NT2/D1 (cell line): Measurements from ENCODE around the gene CCDC13.

Source experiments
- YY1 ChIP-seq: IDR thresholded peaks from 2 replicates; pipeline ENCODE4 v1.6.1; 2011; ENCODE audit not compliant: insufficient read length, insufficient read depth
- ZNF274 ChIP-seq: IDR thresholded peaks from 2 replicates; pipeline ENCODE4 v1.6.1; 2011; ENCODE audit warnings: mild to moderate bottlenecking, low read depth, low read length

- TF ChIP-seq ZNF274: no peak
- no peak for TF ChIP-seq YY1
Observed at GRCh38 chr3:42800251-42800650, 27.2 kb upstream of the CCDC13 start.
